ENCODE measurements around the gene PROCA1. TPM values are rescaled to one million over a fixed set of nuclear protein-coding genes. Genes with fewer than 3 reads are reported as not detected.
A peak's percentile ranks its signal among the peaks of the same experiment; 100 is the strongest.

PROCA1 gene
- total RNA-seq, 1 experiment from 2014 or later: 1.1 TPM

GRCh38 chr17:28744104-28744971, 32.6 kb upstream of the PROCA1 start:
- TSS peak; percentile 67 for BruUV-seq (replicated peaks)
- H3K4me3 Mint-ChIP-seq (ENCODE audit: unreplicated experiment): peak overlapping the region; percentile 91
- H3K4me1 Mint-ChIP-seq (ENCODE audit: insufficient read depth, unreplicated experiment): peaks cover 19% of the 10 kb centered on the region
- no peaks in the 10 kb centered on the region for H3K9me3 Mint-ChIP-seq (ENCODE audit: unreplicated experiment)
- peak; percentile 40 for DNase-seq (ENCODE audit: unreplicated experiment)
- POLR2A ChIA-PET: interaction anchor here (0.6 to 17.3 kb wide), 18 partner anchors 9 to 208 kb away, joined by 3 to 1135 read pairs (median 10); partner anchors contain the start of genes FAM222B, FLOT2, NEK8 and PHF12
- H3K27ac Mint-ChIP-seq (ENCODE audit: low read depth, unreplicated experiment): peak overlapping the region; percentile 93
- TF ChIP-seq, protein P1, sequence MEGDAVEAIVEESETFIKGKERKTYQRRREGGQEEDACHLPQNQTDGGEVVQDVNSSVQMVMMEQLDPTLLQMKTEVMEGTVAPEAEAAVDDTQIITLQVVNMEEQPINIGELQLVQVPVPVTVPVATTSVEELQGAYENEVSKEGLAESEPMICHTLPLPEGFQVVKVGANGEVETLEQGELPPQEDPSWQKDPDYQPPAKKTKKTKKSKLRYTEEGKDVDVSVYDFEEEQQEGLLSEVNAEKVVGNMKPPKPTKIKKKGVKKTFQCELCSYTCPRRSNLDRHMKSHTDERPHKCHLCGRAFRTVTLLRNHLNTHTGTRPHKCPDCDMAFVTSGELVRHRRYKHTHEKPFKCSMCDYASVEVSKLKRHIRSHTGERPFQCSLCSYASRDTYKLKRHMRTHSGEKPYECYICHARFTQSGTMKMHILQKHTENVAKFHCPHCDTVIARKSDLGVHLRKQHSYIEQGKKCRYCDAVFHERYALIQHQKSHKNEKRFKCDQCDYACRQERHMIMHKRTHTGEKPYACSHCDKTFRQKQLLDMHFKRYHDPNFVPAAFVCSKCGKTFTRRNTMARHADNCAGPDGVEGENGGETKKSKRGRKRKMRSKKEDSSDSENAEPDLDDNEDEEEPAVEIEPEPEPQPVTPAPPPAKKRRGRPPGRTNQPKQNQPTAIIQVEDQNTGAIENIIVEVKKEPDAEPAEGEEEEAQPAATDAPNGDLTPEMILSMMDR (IDR thresholded peaks at IDR 0.05; ENCODE audit: unreplicated experiment): no peak
- intact Hi-C loops (cut with micrococcal nuclease): no loop called here
- CTCF ChIA-PET: interaction anchor here (1.0 to 15.1 kb wide), 4 partner anchors 19 to 163 kb away, joined by 3 to 365 read pairs (median 6); partner anchors contain the start of genes DHRS13, NEK8 and TLCD1
- no peaks in the 10 kb centered on the region for H3K27me3 Mint-ChIP-seq (ENCODE audit: insufficient read depth, unreplicated experiment)
- peaks cover 48% of the 10 kb centered on the region for H3K36me3 Mint-ChIP-seq (ENCODE audit: insufficient read depth, unreplicated experiment)

- peak within 1 kb of the TSS; percentile 93 for H3K27ac Mint-ChIP-seq (ENCODE audit: low read depth, unreplicated experiment)
- intact Hi-C loops (cut with micrococcal nuclease): loop anchor here (1.0 kb wide), 1 partner anchor 14 kb away; no protein-coding TSS in a partner anchor
- no TSS peak for BruUV-seq (replicated peaks)
Observed at GRCh38 chr17:28743243-28744103, 31.8 kb upstream of the PROCA1 start, which contains the start of gene TRAF4. TRAF4 (plus strand) TSS chr17:28744011; CDS start chr17:28744113, 102 bp downstream.

GRCh38 chr17:28741358-28742349, 30.0 kb upstream of the PROCA1 start:
- Mint-ChIP-seq H3K27me3 (ENCODE audit: insufficient read depth, unreplicated experiment) (no peaks in the 10 kb centered on the region), H3K27ac (ENCODE audit: low read depth, unreplicated experiment) (peak overlapping the region; percentile 93), H3K4me1 (ENCODE audit: insufficient read depth, unreplicated experiment) (peaks cover 13% of the 10 kb centered on the region), H3K4me3 (ENCODE audit: unreplicated experiment) (peak overlapping the region; percentile 91), H3K9me3 (ENCODE audit: unreplicated experiment) (no peaks in the 10 kb centered on the region), H3K36me3 (ENCODE audit: insufficient read depth, unreplicated experiment) (peaks cover 21% of the 10 kb centered on the region)
- ChIA-PET CTCF (interaction anchor here (0.6 to 15.1 kb wide), 4 partner anchors 9 to 553 kb away, joined by 3 to 365 read pairs (median 3); partner anchors contain the start of genes NEK8 and TLCD1), POLR2A (interaction anchor here (2.0 to 17.3 kb wide), 2 partner anchors 15 to 69 kb away, joined by 18 to 1135 read pairs; partner anchors contain the start of genes NEK8, RPL23A and TLCD1)
- no peak for DNase-seq (ENCODE audit: unreplicated experiment)
- BruUV-seq (replicated peaks): no TSS peak
- TF ChIP-seq, protein P1 (IDR thresholded peaks at IDR 0.05; ENCODE audit: unreplicated experiment): no peak
- intact Hi-C loops (cut with micrococcal nuclease): no loop called here

More at GRCh38 chr17:28743243-28744103, 31.8 kb upstream of the PROCA1 start, which contains the start of gene TRAF4:
- TF ChIP-seq, protein P1 (IDR thresholded peaks at IDR 0.05; ENCODE audit: unreplicated experiment): no peak
- Mint-ChIP-seq H3K4me3 (ENCODE audit: unreplicated experiment) (peak within 1 kb of the TSS; percentile 91), H3K4me1 (ENCODE audit: insufficient read depth, unreplicated experiment) (peaks cover 13% of the 10 kb centered on the region), H3K36me3 (ENCODE audit: insufficient read depth, unreplicated experiment) (peaks cover 39% of the 10 kb centered on the region), H3K9me3 (ENCODE audit: unreplicated experiment) (no peaks in the 10 kb centered on the region), H3K27me3 (ENCODE audit: insufficient read depth, unreplicated experiment) (no peaks in the 10 kb centered on the region)
- ChIA-PET POLR2A (interaction anchor here (0.9 to 17.3 kb wide), 16 partner anchors 9 to 208 kb away, joined by 3 to 1135 read pairs (median 8); partner anchors contain the start of genes BLTP2, DHRS13, FAM222B and FLOT2), CTCF (interaction anchor here (1.0 to 15.1 kb wide), 2 partner anchors 18 to 159 kb away, joined by 5 to 365 read pairs; partner anchors contain the start of genes DHRS13, NEK8 and TLCD1)
- peak; percentile 85 for DNase-seq (ENCODE audit: unreplicated experiment)

Measured in MCF 10A (cell line).